Thymus (tissue), 11 donors: ENCODE data around the gene NUDT9. TPM values are rescaled to one million over a fixed set of nuclear protein-coding genes. Genes with fewer than 3 reads are reported as not detected.

Experiments used
- DNase-seq, 9 donors: peaks; one replicate each; pipeline ENCODE4 v3.0.0-alpha.2; 2013; ENCODE audit warnings: low spot score in 9 of 9, low read depth in 6 of 9, missing footprints in 1 of 9
- H3K27ac ChIP-seq, 2 donors: one replicate each; pipeline ENCODE4 v1.5.1; 2013; ENCODE audit warnings: control low read depth in 1 of 2, low read depth in 1 of 2, low read length in 1 of 2, mild to moderate bottlenecking in 1 of 2, moderate library complexity in 1 of 2
- H3K27me3 ChIP-seq, 2 donors: one replicate each; pipeline ENCODE4 v1.5.1; 2013; ENCODE audit warnings: low read length in 1 of 2; ENCODE audit not compliant: control insufficient read depth in 2 of 2, insufficient read depth in 1 of 2
- H3K36me3 ChIP-seq, 2 donors: one replicate each; pipeline ENCODE4 v1.5.1; 2013; ENCODE audit warnings: low read length in 1 of 2, mild to moderate bottlenecking in 1 of 2, moderate library complexity in 1 of 2; ENCODE audit not compliant: control insufficient read depth in 2 of 2, insufficient read depth in 2 of 2
- H3K4me1 ChIP-seq, 2 donors: one replicate each; pipeline ENCODE4 v1.5.1; 2013; ENCODE audit warnings: low read length in 2 of 2; ENCODE audit not compliant: control insufficient read depth in 2 of 2, insufficient read depth in 2 of 2
- H3K4me3 ChIP-seq, 2 donors: one replicate each; pipeline ENCODE4 v1.5.1; 2013; ENCODE audit warnings: low read length in 2 of 2, control low read depth in 1 of 2, mild to moderate bottlenecking in 1 of 2
- H3K9me3 ChIP-seq, 2 donors: one replicate each; pipeline ENCODE4 v1.5.1; 2013; ENCODE audit warnings: low read length in 1 of 2, mild to moderate bottlenecking in 1 of 2; ENCODE audit not compliant: control insufficient read depth in 2 of 2, insufficient read depth in 1 of 2
- WGBS: extraction: QIAGEN DNeasy Blood & Tissue Kit; methylation state at CpG from one replicate; pipeline ENCODE4 v1.1.7; 2013; 5-methylcytosine and 5-hydroxymethylcytosine counted together
- polyA plus RNA-seq: library from polyadenylated mRNA; stranded (reverse); fragments of 200-250 nt; gene quantifications from one replicate; pipeline ENCODE4 v1.2.3, GENCODE V29; 2013
- total RNA-seq: library from RNA; stranded (reverse); fragments of 120-200 nt; gene quantifications from one replicate; pipeline ENCODE4 v1.2.4, GENCODE V29; 2013
- donor health status: healthy.

NUDT9 gene
- total and polyA plus RNA-seq, 2 donors = 9.8 to 34.5 TPM

- Histone ChIP-seq H3K27me3 (no peaks in the 10 kb centered on the region), H3K4me1 (no peaks in the 10 kb centered on the region), H3K9me3 (no peaks in the 10 kb centered on the region), H3K27ac (no peak overlapping the region), H3K4me3 (no peak overlapping the region), H3K36me3 (no peaks in the 10 kb centered on the region)
- WGBS = 85% methylated on average over 3 of the region's 3 CpGs
- DNase-seq = no peak
Measured at GRCh38 chr4:87505862-87506261, 83.5 kb downstream of the NUDT9 start.

DNA sequence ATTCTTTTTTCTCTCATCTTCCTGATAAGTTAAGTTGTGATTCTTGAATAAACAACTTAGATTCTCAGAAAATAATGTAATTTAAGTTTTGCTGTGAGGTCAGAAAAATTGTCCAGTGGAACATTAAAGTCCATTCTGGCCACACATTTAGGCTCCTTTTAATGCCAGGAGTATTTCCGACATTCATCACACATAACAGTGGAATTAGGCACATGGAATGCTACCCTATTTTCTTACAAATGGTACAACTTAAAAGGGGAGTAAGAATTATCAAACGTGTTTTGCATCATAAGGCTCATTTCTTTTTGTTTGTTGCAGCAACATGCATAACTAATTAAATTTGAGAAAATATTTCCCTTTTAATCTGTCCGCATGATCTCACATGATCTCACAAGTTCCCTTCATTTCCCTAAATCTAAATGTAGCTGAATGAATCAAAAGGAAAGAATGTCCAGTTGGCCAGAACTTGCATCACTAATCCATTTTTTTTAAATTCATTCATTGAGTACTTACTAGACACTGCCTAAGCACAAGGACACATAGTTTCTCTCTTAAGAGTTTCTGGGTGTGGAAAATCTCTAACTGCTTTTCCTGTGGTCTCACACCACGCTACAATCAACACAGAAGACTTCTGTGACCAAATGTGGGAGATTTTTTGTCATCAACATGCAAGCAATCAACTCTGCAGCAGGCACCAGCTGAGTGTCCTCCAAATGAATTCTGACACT lies 84.8 kb downstream of the NUDT9 start:
- Histone ChIP-seq H3K27ac (no peak overlapping the region), H3K4me3 (no peak overlapping the region), H3K4me1 (no peaks in the 10 kb centered on the region), H3K27me3 (no peaks in the 10 kb centered on the region), H3K36me3 (no peaks in the 10 kb centered on the region), H3K9me3 (no peaks in the 10 kb centered on the region)
- DNase-seq = no peak
- 86% methylated on average over 4 of the region's 4 CpGs for WGBS

Other genes starting within 250 kb of the NUDT9 start
- gene KLHL8, start 202.0 kb upstream of the NUDT9 start, total RNA-seq = 9.1 TPM
- gene KLHL8, start 202.0 kb upstream of the NUDT9 start, polyA plus RNA-seq = 4.2 TPM
- gene HSD17B13, start 99.7 kb upstream of the NUDT9 start, total RNA-seq = 0.14 TPM
- gene HSD17B13, start 99.7 kb upstream of the NUDT9 start, polyA plus RNA-seq = 0.43 TPM
- 39.1 TPM for gene HSD17B11, start 31.4 kb upstream of the NUDT9 start, total RNA-seq
- 59.9 TPM for gene HSD17B11, start 31.4 kb upstream of the NUDT9 start, polyA plus RNA-seq
- gene SPARCL1, start 106.8 kb downstream of the NUDT9 start, total RNA-seq = 54.5 TPM
- gene SPARCL1, start 106.8 kb downstream of the NUDT9 start, polyA plus RNA-seq = 229 TPM
- 0.05 TPM for gene DSPP, start 186.0 kb downstream of the NUDT9 start, total RNA-seq
- gene DSPP, start 186.0 kb downstream of the NUDT9 start, polyA plus RNA-seq = 0.05 TPM
- 0.42 TPM for gene DMP1, start 227.7 kb downstream of the NUDT9 start, total RNA-seq
- gene DMP1, start 227.7 kb downstream of the NUDT9 start, polyA plus RNA-seq = 1.1 TPM